ENCODE measurements around the gene FSD2.
"Not testable (repeated sequence)": the region's sequence is repeated elsewhere in the genome, so short reads cannot be mapped to it uniquely, and the experiment has no call there.

FSD2 gene

GRCh38 chr15:82792068-82792467 is 13.8 kb downstream of the FSD2 start:
- DNase-seq = no peak

DNA sequence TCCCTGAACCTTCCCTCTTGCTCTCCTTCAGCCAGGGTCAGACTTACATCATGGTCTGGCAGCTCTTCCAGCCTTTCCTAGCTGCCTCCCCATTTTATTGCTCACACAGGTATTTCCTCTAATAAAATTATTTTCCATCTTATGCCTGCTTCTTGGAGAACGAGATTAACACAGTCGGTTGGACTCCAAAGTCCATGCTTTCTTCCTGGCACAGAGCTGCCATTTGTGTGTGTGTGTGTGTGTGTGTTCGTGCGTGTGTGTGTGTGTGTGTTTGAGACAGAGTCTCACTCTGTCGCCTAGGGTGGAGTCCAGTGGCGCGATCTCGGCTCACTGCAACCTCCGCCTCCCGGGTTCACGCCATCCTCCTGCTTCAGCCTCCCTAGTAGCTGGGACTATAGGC is 15.5 kb downstream of the FSD2 start:
- no peak for DNase-seq

GRCh38 chr15:82789491-82789890 is 16.4 kb downstream of the FSD2 start:
- no peak for DNase-seq

- DNase-seq = no peak
Measured at GRCh38 chr15:82788496-82788895, 17.4 kb downstream of the FSD2 start.

GRCh38 chr15:82781349-82781748 is 24.5 kb downstream of the FSD2 start:
- DNase-seq = no peak

- no peak for DNase-seq
Measured at GRCh38 chr15:82778755-82779154, 27.1 kb downstream of the FSD2 start.

DNA sequence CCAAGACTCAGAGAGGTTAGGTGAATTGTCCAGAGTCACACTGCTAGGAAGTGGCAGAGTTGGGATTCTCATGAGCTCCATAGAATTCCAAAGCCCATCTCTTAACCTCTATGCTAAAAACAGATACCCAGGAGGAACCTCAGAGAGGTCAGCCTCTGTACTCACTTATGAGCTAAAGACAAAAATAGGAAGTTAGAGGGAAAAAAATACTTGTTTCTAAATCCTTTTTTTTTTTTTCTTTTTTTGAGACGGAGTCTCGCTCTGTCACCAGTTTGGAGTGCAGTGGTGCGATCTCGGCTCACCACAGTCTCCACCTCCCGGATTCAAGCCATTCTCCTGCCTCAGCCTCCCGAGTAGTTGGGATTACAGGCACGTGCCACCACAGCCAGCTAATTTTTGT is 31.4 kb downstream of the FSD2 start:
- DNase-seq = no peak

DNA sequence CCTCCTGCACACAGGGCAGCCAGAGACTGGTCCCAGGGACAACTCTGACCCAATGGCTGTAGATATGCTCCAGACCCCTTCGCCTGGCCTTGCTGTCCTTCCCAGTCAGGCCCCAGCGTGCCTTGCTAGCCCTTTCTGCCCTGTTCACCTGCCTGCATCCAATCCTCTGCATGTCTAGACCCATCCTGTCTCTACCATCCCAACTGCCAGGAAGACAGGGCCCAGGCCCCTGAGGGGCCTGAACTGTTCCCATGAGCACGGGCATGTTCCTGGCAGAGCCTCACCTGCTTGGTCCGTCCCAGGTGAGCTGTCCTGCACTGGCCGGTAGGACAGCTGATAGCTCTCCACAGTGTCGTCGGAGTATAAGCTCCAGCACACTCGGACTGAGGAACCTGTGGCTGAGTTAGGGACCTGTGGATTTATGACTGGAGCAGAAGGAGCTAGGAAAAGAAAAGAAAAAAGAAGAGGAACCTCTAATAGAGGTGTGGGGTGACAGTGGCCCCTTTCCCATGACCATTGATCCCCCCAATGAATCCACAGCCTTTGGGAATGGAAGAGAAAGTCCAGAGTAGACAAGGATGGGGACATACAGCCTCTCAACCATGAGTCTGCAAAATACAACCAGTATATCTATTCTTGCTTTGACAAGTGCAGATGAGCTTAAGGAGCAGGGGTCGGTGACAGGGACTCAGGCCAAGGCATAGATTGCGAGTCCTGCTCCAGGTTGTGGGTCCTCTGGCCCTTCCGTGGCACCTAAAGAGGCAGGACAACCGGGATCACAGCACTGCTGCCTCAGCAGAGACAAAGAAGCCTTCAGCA is 33.9 kb downstream of the FSD2 start:
- DNase-seq = no peak

DNA sequence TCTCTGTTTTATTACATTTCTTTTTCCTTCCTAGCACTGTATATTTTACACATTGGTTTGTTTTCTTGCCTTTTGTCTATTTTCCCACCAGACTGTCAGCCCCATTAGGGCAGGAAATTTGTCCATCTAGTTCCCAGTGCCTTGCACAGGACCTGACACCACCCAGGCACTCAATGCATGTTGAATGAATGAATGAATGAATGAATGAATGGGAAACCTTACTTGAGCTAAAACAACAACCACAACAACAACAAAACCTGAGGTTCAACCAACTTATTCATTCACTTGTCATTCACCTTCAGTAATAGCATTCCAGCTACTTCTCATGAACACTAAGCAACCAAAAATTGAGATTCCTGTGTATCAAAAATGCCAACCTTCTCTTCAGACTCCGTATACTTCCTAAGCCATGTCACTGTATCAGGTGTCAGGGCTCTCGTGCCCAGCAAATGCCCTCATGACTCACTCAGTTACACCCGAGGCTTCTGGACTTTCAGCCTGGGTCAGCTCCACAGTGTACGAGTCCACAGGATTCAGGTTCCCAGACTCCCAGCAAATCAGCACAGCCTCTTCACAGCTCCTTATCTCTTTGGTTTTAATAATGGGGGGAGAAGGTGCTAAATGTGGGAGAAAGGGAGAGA is 37.3 kb downstream of the FSD2 start:
- no peak for DNase-seq

DNA sequence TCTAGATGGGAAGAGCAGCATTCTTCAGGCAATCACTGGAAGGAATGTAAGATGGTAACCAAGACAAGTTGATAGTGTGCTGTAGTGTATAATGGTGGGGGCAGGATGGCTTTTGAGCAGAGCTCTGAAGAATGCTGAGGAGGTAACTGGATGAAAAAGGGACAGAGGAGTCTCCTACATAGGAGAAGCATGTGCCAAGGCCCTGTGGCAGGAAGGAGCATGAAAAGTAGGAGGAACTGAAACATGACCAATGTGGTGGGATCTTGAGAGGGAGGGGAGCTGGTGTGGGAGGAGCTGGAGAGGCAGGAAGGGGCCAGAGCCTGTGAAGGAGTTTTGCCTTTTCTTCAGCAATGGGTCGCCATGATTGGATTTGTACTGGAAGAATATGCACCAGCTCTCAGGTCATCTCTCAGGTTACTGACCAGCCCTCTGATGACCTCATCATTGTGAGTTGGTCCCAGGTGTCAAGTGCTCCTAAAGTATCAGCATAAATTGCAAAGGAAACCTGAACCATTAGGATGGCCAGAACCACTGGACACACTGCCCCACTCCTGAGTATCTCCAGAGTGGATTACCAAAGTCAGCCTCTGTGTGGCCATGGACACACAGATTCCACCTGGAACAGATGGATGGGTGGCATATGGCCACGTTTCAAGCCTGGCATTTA is 38.6 kb downstream of the FSD2 start:
- no peak for DNase-seq

- not testable (repeated sequence) for DNase-seq
Measured at GRCh38 chr15:82766201-82766600, 39.7 kb downstream of the FSD2 start.

- no peak for DNase-seq
Measured at GRCh38 chr15:82764740-82765139, 41.1 kb downstream of the FSD2 start.

- DNase-seq = no peak
Measured at GRCh38 chr15:82764117-82764490, 41.8 kb downstream of the FSD2 start.

GRCh38 chr15:82763361-82764116 is 42.3 kb downstream of the FSD2 start:
- no peak for DNase-seq

DNA sequence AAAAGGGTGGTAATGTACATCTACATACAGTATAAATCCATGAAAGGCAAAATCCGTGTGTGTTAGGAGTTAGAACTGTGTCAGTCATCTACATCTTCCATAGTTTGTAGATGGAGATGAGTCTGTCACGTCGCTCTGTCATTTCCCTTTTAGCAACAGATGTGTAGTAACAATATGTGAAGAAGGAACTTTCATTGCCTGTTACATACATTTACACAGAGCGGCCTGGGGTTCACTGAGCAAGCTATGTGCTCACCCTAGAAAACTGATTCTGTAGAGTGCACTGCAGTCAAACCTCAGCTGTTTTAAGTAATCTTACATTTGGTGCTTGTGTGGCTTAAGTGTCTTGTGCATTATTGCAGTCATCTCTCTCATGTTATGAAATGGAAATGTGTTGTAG is 54.6 kb downstream of the FSD2 start:
- no peak for DNase-seq

DNA sequence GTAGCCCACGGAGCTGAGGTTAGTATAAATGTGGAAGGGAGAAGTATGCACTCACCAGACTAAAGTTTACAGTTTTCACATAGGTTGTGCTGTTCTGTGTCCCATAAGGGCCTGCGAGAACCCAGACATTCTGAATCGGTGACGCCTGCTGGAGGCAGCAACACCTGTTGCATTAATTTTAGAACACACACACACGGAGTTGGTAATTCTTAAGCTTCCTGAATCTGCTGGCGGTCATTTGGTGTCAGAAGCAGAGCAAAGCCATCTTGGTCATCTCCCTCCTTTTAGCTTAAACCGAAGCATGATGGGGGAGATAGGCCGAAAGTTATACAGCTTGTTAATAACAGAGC is 55.1 kb downstream of the FSD2 start:
- DNase-seq = peak; percentile 11 to 22

DNA sequence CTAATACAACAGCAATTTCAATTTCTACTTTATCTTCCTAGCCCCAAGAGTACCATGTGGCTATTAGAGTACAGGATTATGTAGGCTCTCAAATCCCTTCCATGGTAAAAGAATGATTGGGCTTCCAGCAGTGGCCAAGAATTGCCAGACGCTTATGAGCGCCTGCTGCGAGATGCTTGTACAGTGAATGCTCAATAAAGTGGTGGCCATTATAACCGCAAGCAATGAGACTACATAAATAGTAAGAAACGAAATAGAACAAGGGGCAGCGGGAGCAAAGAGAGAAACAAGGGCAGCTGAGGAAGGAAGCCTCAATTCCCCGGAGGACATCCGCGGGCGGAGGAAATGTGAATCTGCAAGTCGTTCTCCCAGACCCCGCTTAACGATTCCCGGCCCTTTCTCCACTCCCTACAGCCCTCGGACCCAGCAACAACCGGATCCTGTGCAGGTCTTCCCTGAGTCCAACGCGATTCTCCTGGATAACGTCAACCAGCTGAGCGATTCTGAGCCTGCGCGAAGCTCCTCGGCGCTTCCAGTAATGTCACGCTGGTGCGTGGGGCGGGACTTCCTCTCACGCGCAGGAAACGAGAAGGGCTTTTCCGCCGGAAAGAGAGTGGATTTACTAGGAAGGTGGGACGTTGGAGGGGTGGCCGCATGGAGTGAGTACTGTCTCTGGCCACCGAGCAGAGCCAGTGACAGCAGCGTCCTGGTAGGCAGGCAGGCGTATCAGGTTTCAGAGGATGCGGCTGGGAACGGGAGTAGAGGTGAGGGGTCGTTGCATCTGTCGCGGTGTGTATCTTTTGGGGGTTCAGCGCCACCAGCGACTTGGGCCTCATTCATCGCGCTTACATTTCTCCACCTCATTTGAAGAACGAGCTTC is 55.7 kb downstream of the FSD2 start:
- peak; percentile 82 to 83 for DNase-seq

DNA sequence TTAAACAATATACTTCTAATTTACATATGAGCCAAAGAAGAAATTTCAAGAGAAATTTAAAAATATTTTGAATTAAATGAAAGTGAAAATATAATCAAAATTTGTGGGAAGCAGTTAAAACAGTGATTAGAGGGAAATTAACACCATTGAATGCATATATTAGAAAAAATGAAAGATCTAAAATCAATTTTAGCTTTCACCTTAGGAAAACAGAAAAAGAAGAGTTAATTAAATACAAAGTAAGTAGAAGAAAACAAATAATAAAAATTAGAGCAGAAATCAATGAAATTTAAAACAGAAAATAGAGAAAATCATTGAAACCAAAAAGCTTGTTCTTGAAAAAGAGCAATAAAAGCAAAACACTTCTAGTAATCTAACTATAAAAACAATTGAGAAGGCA is 57.6 kb downstream of the FSD2 start:
- no peak for DNase-seq

DNA sequence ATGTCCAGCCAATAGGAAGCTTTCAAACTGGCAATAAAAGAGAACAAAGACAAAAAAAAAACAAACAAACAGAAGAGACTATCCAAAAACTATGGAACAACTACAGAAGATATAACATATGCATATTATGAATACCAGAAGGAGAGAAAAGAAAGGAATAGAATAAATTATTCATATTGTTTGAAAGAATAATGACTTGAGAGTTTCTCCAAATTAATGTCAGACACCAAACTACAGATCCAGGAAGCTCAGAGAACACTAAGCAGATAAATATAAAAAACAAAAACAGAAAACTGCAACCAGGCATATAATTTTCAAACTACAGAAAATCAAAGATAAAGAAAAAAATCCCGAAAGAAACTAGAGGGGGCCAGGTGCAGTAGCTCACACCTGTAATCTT is 62.1 kb downstream of the FSD2 start:
- no peak for DNase-seq

DNA sequence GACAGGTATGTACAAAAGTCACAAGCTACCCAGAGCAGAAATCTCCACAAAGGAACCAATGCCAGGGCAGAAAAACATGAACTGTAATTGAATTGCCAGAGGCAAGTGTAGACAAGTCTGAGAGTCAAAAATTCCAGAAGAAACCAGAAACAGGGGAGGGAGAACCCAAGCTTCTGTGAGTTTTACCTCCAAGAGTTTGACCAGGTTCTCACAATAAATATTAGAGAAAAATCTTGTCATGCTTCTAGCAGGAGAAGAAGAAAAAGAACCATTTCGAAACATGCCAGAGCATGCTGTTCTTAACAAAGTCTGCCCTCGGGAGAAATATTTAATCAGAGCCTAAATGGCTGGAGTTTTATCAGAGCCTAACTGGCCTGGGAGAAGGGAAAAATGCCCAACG is 63.7 kb downstream of the FSD2 start:
- no peak for DNase-seq

GRCh38 chr15:82739086-82739485 is 66.8 kb downstream of the FSD2 start:
- no peak for DNase-seq

DNA sequence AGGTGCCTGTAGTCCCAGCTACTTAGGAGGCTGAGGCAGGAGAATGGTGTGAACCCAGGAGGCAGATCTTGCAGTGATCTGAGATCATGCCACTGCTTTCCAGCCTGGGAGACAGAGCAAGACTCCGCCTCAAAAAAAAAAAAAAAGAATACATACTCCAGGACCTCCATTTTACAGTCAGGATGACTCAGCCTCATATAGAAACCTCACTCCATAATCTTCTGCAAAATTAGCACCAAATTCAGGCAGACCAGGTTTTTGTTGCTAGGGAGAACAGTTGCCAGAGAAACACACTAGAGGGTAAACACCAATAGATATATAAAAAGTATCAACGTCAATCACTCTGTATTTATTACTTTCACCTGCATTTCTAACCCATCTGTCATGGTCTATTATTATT is 67.9 kb downstream of the FSD2 start:
- no peak for DNase-seq

DNA sequence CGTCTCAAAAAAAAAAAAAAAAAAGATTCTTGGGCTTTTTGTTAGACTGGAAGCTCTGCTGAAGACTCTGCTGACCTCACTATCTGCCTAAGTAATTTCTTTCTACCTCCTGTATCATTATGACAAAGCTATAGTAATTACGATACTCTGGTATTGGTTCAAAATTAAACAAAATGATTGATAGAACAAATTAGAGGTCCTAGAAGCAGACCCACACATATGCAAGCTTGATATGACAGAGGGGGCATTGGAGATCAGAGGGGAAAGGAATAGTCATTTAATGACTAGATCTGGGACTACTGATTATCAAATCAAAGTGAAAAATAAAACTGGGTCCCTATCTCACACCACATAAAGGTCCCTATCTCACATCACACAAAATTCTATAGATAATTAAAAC is 74.3 kb downstream of the FSD2 start:
- DNase-seq = no peak
